ENCODE data around the gene RTEL1.
"Not testable (repeated sequence)": the region's sequence is repeated elsewhere in the genome, so short reads cannot be mapped to it uniquely, and the experiment has no call there.

The RTEL1 gene, protein sequence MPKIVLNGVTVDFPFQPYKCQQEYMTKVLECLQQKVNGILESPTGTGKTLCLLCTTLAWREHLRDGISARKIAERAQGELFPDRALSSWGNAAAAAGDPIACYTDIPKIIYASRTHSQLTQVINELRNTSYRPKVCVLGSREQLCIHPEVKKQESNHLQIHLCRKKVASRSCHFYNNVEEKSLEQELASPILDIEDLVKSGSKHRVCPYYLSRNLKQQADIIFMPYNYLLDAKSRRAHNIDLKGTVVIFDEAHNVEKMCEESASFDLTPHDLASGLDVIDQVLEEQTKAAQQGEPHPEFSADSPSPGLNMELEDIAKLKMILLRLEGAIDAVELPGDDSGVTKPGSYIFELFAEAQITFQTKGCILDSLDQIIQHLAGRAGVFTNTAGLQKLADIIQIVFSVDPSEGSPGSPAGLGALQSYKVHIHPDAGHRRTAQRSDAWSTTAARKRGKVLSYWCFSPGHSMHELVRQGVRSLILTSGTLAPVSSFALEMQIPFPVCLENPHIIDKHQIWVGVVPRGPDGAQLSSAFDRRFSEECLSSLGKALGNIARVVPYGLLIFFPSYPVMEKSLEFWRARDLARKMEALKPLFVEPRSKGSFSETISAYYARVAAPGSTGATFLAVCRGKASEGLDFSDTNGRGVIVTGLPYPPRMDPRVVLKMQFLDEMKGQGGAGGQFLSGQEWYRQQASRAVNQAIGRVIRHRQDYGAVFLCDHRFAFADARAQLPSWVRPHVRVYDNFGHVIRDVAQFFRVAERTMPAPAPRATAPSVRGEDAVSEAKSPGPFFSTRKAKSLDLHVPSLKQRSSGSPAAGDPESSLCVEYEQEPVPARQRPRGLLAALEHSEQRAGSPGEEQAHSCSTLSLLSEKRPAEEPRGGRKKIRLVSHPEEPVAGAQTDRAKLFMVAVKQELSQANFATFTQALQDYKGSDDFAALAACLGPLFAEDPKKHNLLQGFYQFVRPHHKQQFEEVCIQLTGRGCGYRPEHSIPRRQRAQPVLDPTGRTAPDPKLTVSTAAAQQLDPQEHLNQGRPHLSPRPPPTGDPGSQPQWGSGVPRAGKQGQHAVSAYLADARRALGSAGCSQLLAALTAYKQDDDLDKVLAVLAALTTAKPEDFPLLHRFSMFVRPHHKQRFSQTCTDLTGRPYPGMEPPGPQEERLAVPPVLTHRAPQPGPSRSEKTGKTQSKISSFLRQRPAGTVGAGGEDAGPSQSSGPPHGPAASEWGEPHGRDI (N-terminal part only)

DNA sequence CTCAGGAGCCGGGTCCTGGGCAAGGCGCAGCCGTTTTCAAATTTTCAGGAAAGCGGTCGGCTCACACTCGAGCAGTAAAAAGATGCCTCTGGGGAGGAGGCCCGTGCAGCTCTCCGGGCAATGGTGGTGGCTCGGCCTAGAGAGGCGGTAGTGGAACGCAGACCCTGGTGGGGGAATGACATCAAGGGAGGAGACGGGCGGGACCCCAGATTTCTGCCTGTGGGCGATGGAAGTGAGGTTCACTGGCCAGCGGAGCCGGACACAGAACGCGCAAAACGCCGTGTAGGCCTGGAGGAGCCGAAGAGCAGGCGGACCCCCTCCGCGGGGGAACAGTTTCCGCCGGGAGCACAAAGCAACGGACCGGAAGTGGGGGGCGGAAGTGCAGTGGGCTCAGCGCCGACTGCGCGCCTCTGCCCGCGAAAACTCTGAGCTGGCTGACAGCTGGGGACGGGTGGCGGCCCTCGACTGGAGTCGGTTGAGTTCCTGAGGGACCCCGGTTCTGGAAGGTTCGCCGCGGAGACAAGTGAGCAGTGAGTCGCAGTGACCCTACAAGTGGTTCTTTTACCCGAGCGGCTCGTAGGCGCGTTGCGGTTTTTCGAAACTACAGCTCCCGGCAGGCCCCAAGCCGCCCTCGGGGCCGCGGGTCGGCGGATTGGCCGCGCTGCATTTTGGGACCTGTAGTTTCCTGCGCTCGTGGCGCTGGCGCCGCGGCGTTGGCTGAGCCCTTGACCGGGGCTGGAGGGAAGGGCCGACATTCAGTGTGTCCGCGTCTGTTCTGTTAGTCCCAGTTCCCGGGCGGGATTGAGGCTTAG, at the start of gene RTEL1:
TSS of gene RTEL1 (plus strand) at position 376 of the 812 bp plus-strand sequence. CDS start 1,091 bp downstream, outside the sequence.
- peak; percentile 96 for DNase-seq (ENCODE audit: low spot score)

DNA sequence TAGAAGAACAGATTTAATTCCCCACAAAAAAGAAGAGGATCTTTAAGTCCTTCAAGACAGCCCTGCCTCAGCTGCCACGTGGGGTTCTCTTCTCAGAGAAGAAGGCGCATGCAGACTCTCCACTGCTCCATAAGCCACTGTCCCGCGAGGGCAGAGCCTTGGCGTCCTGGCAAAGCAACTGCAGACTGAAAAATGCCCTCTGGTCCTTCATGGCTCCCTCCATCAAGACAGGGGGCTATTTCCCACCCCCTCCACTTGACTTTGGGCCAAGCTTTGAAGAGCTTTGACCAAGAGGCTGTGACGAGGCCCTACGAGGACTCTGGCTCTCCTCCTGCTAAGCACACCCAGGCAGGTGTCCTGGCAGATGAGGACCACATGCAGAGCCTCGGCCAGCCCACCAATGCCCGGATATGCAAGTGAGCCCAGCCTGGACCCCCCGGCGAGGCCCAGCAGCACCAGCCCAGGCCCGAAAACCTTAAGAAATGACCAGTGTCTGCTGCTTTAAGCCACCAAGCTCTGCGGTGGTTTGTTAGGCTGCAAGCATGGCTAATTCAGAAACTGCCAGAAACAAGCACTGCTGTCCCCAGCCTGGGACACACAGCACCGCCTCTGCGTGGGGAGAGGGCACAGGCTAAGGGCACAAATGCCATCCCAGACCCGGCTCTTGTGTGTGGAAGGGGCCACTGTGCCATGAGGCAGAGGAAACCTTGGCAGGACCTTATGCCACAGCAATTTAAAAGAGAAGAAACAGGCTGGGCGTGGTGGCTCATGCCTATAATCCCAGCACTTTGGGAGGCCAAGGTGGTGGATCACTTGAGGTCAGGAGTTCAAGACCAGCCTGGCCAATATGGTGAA, 47.3 kb upstream of the RTEL1 start:
- no peak for DNase-seq (ENCODE audit: low spot score)

DNA sequence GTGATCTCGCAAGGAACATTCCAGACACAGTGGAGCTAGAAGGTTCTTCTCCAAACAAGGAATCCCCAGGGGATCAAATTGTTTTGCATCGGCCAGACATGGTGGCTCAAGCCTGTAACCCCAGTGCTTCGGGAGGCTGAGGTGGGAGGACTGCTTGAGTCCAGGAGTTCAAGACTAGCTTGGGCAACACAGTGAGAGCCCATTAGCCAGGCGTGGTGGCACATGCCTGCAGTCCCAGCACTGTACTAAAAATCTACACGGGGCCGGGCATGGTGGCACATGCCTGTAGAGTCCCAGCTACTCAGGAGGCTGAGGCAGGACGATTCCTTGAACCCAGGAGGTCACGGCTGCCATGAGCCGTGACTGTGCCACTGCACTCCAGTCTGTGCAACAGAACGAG, 46.5 kb upstream of the RTEL1 start:
- DNase-seq (ENCODE audit: low spot score) = no peak

DNA sequence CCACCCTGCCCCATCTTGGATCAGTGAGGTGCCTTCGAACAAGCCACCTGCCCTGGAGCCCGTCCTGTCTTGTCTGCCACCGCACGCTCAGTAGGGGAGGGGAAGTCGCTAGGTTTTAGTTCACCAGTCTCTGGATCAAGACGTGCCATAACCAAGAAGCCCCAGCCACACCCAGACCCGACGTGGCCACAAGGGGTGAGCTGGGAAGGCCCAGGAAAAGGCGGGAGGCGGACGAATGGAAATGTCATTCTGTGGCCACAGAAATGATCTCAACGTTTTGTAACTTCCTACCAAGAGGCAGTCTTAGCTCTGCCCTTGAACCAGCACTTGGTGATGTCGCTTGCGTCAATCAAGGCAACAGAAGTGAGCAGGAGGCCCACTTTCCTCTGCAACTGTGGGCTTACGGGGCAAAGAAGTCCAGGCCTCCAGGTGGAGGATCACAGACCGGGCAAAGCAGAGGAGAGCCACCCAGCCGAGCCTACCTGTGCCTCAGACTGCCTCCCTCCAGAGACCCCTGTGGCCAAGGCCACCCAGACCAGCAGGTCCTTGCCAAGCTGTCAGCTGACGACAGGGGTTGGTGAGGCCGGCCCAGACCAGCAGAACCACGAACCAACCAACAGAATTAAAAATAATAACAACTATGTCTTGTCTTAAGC, 45.7 kb upstream of the RTEL1 start:
- no peak for DNase-seq (ENCODE audit: low spot score)

DNA sequence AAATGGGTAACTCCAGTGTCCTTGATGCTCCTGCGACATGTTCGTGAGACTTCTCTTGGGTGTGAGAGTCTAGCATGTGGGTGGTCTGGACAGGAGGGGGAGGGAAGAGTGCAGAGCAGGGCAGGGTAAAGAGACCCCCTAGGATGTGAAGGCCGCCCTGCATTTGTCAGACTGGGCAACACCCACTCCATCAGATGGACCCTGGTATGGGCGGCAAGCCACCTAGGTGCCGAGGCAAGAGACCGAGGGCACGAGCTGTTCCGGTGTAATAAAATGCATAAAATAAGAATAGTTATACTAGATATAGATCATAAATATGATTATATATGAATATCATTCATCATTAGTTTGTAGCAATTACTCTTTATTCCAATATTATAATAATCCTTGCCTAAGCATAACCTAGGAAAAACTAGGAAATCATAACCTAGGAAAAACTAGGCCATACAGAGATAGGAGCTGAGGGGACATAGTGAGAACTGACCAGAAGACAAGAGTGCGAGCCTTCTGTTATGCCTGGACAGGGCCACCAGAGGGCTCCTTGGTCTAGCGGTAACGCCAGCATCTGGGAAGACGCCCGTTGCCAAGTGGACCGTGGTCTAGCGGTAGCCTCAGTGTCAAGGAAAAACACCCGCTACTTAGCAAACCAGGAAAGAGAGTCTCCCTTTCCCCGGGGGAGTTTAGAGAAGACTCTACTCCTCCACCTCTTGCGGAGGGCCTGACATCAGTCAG, 44.1 kb upstream of the RTEL1 start:
- DNase-seq (ENCODE audit: low spot score) = not testable (repeated sequence)

DNA sequence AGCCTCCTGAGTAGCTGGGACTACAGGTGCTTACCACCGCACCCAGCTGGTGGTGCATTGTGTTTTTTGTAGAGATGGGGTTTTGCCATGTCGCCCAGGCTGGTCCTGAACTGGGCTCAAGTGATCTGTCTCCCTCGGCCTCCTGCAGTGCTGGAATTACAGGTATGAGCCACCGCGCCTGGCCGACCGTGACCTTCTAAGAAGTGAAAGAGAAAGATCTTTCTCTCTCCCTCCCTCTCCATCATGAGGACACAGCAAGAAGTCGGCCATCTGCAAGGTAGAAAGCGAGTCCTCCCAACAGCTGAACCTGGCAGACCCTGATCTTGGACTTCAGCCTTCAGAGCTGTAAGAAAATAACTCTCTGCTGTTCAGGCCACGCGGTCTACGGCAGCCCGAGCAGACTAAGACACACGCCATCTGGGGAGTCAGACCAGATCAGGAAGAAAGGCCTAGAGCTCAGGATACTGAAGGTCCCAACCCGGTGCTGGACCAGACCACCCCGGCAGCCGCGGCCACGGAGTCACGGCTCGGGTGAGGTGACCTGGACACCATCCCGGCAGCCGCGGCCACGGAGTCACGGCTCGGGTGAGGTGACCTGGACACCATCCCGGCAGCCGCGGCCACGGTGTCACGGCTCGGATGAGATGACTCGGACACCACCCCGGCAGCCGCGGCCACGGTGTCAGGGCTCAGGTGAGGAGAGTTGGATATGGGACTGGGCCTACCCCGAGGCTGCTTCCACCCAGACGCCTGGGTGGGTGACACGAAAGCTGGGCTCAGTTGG, 40.8 kb upstream of the RTEL1 start:
- DNase-seq (ENCODE audit: low spot score) = no peak

DNA sequence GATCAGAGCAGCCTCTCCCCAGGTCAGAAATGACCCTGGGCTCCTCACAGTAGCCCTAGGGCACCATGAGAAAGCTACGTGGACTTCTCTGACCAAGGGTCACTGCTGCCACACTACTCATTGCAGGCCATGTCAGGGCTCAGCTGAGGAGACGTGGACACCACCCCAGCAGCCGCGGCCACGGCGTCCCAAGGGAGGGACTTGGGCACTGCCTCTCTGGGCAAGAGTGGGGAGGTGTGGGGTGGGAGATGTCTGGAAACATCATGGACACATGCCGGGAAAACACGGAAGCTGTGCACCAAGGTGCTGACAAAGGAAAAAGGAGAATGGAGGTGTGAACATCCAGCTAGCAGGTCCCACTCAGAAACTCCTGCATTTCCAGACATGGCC, 40.2 kb upstream of the RTEL1 start:
- no peak for DNase-seq (ENCODE audit: low spot score)

DNA sequence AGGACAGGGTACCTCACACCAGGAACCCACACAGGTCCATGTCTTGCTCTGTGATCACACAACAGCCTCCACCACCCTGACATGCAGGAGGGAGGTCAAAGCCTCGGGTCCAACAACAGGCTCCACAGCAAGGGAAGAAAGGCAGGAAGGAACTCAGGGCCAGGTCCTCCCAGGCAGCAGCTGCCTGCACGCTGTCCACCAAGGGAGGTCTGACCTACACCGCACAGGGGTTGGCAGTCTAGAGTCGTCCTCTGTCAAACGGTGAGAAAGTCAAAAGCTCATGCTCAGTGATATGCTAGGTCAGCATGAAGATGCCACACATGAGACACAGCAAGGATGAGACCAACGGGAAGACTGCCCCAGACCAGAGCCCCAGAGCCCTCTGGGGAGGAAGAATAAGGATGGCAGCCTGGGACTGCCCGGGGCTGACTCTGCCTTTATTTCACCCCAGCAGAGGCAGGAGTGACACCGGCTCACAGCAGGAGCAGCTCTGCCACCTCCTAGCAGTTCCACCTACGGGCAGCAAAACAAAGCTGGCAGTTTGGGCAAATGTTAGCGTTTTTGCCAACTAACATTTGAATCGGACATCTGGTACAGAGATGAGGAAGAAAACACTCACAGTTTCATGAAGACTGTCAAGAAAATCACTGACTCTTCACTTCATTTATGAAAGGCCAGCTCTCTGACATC, 39.7 kb upstream of the RTEL1 start:
- no peak for DNase-seq (ENCODE audit: low spot score)

DNA sequence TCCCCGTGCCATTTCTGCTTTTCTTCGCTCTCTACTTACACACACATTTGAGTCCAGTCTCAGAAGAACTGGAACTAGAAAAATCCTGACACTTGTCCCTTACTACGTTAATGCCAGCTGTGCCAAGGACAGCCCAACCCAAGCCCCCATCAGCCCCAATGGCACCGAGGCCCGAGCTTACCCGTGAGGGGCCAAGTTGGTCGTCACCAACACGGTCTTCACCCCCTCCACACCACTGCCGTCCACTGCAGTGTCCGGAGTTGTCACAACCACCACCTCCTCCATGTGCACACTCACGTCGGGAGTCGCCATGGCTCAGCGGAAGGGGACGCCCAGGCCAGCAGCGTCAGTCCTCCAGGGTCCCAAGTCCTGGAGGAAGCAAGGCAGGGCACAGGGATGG, 39.0 kb upstream of the RTEL1 start:
- DNase-seq (ENCODE audit: low spot score) = no peak

DNA sequence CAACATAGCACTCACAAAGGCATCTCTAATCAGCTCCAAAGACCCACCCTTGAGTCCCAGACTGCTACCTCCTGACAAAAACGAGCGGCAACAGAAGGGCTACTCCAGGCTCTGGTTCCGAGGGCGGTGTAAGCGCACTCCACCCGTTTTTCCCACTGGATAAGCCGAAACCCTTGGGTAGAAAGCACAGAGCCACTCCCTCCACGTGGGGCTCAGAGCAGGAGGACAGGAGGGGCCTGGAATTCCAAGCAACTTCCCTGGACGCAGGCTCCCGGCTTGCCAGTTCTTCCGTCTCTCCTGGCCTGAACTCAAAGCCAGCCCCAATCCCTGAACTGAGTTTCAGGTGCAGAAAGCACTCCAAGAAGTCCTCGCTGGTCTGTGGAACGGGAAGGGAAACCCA, 38.6 kb upstream of the RTEL1 start:
- no peak for DNase-seq (ENCODE audit: low spot score)

DNA sequence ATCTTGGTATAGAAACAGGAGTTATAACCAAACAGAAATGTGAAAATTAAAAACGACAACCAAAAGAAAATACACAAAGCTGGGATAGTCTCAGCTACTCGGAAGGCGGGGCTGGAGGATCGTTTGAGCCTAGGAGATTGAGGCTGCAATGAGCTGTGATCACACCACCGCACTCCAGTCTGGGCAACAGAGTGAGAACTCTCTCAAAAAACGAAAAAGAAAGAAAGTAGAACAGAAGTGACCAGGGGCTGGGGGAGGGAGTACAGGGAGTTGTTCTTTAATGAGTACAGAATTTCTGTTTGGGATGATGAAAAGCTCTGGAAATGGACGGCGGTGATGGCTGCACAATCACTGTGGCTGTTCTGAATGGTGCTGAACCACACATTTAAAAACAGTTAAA, 37.1 kb upstream of the RTEL1 start:
- no peak for DNase-seq (ENCODE audit: low spot score)

DNA sequence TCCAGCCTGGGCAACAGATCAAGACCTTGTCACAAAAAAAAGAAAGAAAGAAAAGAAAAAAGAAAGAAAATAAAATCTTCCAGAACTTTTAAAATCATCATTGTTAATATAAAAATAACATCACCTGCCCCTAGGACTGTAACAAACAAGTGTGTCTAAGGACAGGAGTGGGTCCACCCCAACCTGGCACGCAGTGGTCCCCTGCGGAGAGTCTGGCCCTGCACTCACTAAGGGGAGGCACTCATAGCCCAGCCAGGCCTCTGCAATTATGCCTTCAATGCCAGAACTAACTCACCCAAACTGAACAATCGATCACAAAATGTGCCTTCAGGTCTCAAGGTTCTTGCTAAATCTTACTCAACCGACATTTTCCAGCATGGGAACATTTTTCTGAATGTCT, 36.0 kb upstream of the RTEL1 start:
- no peak for DNase-seq (ENCODE audit: low spot score)

DNA sequence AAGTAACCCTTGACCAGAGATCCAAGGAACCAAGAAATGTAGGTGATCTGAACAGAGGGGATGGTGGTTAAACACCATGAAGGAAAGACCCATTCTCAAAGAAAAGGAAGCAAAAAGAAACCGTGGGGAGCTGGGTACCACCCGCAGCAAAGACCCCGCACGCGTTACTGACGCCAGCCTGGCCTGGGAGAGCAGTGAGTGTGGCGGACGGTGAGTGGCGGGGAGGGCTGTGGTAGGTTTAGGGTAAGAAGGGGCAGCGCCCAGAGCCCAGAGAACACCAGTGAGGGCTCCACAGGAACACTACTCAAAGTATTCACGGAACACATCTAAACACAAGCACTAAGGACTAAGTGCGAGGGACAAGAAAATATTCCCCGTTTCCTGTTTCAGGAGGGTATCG, 35.4 kb upstream of the RTEL1 start:
- no peak for DNase-seq (ENCODE audit: low spot score)

DNA sequence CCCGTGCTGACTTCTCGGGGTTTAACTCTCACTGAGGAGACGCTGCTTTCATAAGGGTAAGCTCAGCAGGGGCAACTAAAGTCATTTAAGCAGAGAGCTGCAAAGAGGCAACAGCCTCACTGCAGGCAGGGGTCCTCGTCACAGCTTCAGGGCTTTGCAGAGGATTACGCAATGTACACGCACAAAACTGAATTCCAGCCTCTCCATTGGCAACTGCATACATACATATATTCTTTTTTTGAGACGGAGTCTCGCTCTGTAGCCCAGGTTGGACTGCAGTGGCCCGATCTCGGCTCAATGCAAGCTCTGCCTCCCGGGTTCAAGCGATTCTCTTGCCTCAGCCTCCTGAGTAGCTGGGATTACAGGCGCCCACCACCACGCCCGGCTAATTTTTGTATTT, 33.6 kb upstream of the RTEL1 start:
- no peak for DNase-seq (ENCODE audit: low spot score)

DNA sequence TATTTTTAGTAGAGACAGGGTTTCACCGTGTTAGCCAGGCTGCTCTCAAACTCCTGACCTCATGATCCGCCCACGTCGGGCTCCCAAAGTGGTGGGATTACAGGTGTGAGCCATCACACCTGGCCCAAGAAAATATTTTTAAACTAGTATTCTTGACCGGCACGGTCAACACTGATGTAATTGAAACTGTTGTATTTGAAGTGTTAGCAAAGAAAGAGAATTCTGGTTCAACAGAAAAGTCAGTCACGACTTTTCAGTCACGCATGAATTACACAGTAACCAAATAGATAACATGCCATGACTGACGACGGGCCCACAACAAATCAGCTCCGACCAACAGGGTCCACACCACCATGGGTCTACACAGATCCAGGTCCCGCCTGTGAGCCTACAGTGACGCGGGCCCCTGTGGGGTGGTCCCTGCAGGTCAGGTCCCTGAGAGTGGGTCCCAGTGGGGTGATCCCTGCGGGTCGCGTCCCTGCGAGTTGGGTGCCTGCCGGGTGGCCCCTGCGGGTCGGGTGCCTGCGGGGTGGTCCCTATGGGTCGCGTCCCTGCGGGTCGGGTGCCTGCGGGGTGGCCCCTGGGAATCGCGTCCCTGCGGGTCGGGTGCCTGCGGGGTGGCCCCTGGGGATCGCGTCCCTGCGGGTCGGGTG, 32.2 kb upstream of the RTEL1 start:
- DNase-seq (ENCODE audit: low spot score) = no peak

DNA sequence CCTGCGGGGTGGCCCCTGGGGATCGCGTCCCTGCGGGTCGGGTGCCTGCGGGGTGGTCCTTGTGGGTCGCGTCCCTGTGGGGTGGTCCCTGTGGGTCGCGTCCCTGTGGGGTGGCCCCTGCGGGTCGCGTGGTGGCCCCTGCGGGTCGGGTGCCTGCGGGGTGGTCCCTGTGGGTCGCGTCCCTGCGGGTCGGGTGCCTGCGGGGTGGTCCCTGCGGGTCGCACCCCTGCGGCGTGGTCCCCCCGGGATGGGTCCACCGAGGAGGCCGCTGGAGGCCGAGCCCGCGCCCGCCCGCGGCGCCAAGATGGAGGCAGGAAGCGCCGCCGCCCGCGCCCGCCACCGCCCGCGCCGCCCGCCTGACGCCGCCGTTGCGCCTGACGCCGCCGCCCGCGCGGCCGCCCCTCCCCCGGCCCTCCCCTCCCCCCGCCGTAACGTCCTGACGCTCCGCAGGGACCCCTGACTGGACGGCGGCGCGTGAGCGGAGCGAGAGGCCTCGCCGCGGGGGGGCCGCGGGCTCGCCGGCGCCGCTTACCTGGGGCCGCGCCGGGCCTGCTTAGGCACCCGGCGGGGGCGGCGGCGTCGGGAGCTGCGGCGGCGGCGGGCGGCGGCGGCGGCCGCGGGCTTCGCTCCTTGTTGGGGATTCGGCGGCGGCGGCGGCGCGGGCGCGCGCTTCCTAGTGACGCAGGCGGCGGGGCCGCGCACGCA, 31.5 kb upstream of the RTEL1 start, which contains the start of gene GMEB2:
TSS of gene GMEB2 (minus strand) at position 678 of the 705 bp plus-strand sequence. CDS start 7,704 bp downstream, outside the sequence.
- DNase-seq (ENCODE audit: low spot score) = peak; percentile 92
